K562 (cell line): ENCODE data around the gene ARMH1. TPM values are rescaled to one million over a fixed set of nuclear protein-coding genes. Genes with fewer than 3 reads are reported as not detected.

Experiments
- ARID1B ChIP-seq: fragments of 450-650 bp; IDR thresholded peaks from 2 replicates; pipeline ENCODE4 v1.6.1; 2016; ENCODE audit warnings: antibody characterized with exemption, mild to moderate bottlenecking, inconsistent platforms
- BCOR ChIP-seq: fragments of 450-650 bp; IDR thresholded peaks from 2 replicates; pipeline ENCODE4 v1.6.1; 2016
- CTCF ChIP-seq, 3 experiments: IDR thresholded peaks in 2 of 3; conservative IDR thresholded peaks in 1 of 3; 2 replicates each; pipeline ENCODE4 v1.5.1; 2011 to 2012; ENCODE audit warnings: low read length in 3 of 3, mild to moderate bottlenecking in 3 of 3, control low read depth in 2 of 3, improper control_type of control experiment in 1 of 3, inconsistent platforms in 1 of 3, low read depth in 1 of 3, mixed read lengths in 1 of 3, moderate library complexity in 1 of 3; ENCODE audit not compliant: insufficient read depth in 2 of 3
- CXXC5 ChIP-seq: fragments of 250-450 bp; sonication (Bioruptor Pico); IDR thresholded peaks from 2 replicates; pipeline ENCODE4 v1.8.0; 2022; ENCODE audit warnings: inconsistent platforms, mild to moderate bottlenecking, moderate library complexity
- DPF2 ChIP-seq: fragments of 450-650 bp; IDR thresholded peaks from 2 replicates; pipeline ENCODE4 v1.6.1; 2016
- E2F1 ChIP-seq: sonication (generic); formaldehyde crosslinking; IDR thresholded peaks from 2 replicates; pipeline ENCODE4 v1.8.1; 2023; ENCODE audit warnings: mild to moderate bottlenecking, missing genetic modification reagents, moderate library complexity
- ELF1 ChIP-seq: fragments of 200-800 bp; sonication (Bioruptor generic); IDR thresholded peaks from 2 replicates; pipeline ENCODE4 v1.6.1; 2016; ENCODE audit warnings: missing genetic modification characterization, missing compliant biosample characterization
- MYC ChIP-seq, 2 experiments: fragments of 250-450 bp in 1 of 2; sonication (Bioruptor Pico) in 1 of 2; IDR thresholded peaks; 2 replicates each; pipeline versions ENCODE4 v1.5.1 to v1.6.1; 2012 to 2021; ENCODE audit warnings: low read depth in 2 of 2, borderline replicate concordance in 1 of 2, improper control_type of control experiment in 1 of 2, low read length in 1 of 2, mild to moderate bottlenecking in 1 of 2, moderate library complexity in 1 of 2
- NBN ChIP-seq: fragments of 450-650 bp; IDR thresholded peaks from 2 replicates; pipeline ENCODE4 v1.6.1; 2016; ENCODE audit warnings: low read depth, mild to moderate bottlenecking
- PKNOX1 ChIP-seq: fragments of 450-650 bp; IDR thresholded peaks from 2 replicates; pipeline ENCODE4 v1.6.1; 2016
- POLR3G ChIP-seq: IDR thresholded peaks from 2 replicates; pipeline ENCODE4 v1.6.1; 2011; ENCODE audit not compliant: insufficient read length, insufficient replicate concordance; ENCODE audit errors: extremely low read depth
- RAD21 ChIP-seq, 2 experiments: fragments of 250-450 bp in 1 of 2; fragments of 450-650 bp in 1 of 2; sonication (Bioruptor Pico) in 1 of 2; formaldehyde crosslinking in 1 of 2; IDR thresholded peaks in 1 of 2; conservative IDR thresholded peaks in 1 of 2; 2 replicates each; pipeline versions ENCODE4 v1.4.0 to v1.8.0; 2020 to 2022; ENCODE audit warnings: mild to moderate bottlenecking in 2 of 2, moderate library complexity in 1 of 2
- SMAD4 ChIP-seq: fragments of 250-450 bp; sonication (Bioruptor Pico); conservative IDR thresholded peaks from 2 replicates; pipeline ENCODE4 v1.8.0; 2021; ENCODE audit warnings: inconsistent platforms, mild to moderate bottlenecking, moderate library complexity
- SMARCA4 ChIP-seq: fragments of 450-650 bp; IDR thresholded peaks from 2 replicates; pipeline ENCODE4 v1.6.1; 2016
- SMARCC2 ChIP-seq: fragments of 450-650 bp; IDR thresholded peaks from 2 replicates; pipeline ENCODE4 v1.6.1; 2017; ENCODE audit warnings: antibody characterized with exemption, moderate library complexity, mild to moderate bottlenecking, low read depth
- SPI1 ChIP-seq: IDR thresholded peaks from 2 replicates; pipeline ENCODE4 v1.6.1; 2011; ENCODE audit warnings: low read depth, low read length, control low read depth, borderline replicate concordance
- TOE1 ChIP-seq, 2 experiments: fragments of 450-650 bp in 1 of 2; sonication (generic) in 1 of 2; formaldehyde crosslinking in 1 of 2; IDR thresholded peaks; 2 replicates each; pipeline versions ENCODE4 v1.7.1 to v1.8.0; 2016 to 2022; ENCODE audit warnings: borderline replicate concordance in 2 of 2, mild to moderate bottlenecking in 2 of 2, antibody characterized with exemption in 1 of 2, inconsistent platforms in 1 of 2, low read depth in 1 of 2, missing genetic modification reagents in 1 of 2, moderate library complexity in 1 of 2
- ZBTB9 ChIP-seq: fragments of 450-650 bp; formaldehyde crosslinking; IDR thresholded peaks from 2 replicates; pipeline ENCODE4 v1.4.0; 2020; ENCODE audit warnings: mild to moderate bottlenecking, moderate library complexity
- ZEB2 ChIP-seq: fragments of 450-650 bp; IDR thresholded peaks from 2 replicates; pipeline ENCODE4 v1.6.1; 2016
- ZNF282 ChIP-seq: sonication (generic); formaldehyde crosslinking; IDR thresholded peaks from 2 replicates; pipeline ENCODE4 v1.8.1; 2023; ENCODE audit warnings: missing genetic modification reagents
- ZNF41 ChIP-seq: fragments of 250-450 bp; sonication (Bioruptor Pico); conservative IDR thresholded peaks from 2 replicates; pipeline ENCODE4 v1.4.0; 2020; ENCODE audit warnings: mild to moderate bottlenecking
- polyA plus RNA-seq, 8 experiments: library from polyadenylated mRNA; depleted of rRNA in 4 of 8; stranded (reverse) in 5 of 8; unstranded in 3 of 8; fragments of >200 nt; fragmentation: Nextera tagmentation in 2 of 8; fragmentation: Illumina TruSeq in 1 of 8; extraction: Ambion mirVana in 2 of 8; extraction: Trizol in 1 of 8; gene quantifications; 2 replicates each; pipeline versions ENCODE4 v1.2.1 to v1.2.3, GENCODE V29; 2011 to 2014; ENCODE audit warnings: inconsistent platforms in 1 of 8, missing spikeins in 1 of 8
- total RNA-seq, 7 experiments: library from RNA; depleted of rRNA in 6 of 7; stranded (reverse); fragments of >200 nt in 6 of 7; fragmentation: Illumina TruSeq in 2 of 7; extraction: Trizol in 2 of 7; gene quantifications; 2 replicates each; pipeline versions ENCODE4 v1.2.1 to v1.2.3, GENCODE V29; 2011 to 2021; ENCODE audit warnings: low replicate concordance in 1 of 7

ARMH1 gene
- total and polyA plus RNA-seq, 9 of the 15 experiments (the other 6 are each of a cell fraction or from before 2014, with no cell fraction given), result 0.41 TPM; not detected in 8

GRCh38 chr1:44707959-44708831, 33.7 kb downstream of the ARMH1 start (continued):
- TF ChIP-seq TOE1 (IDR thresholded peaks at IDR 0.05; ENCODE audit: borderline replicate concordance), result peak; percentile 47; the same call in 1 of the 2 replicates
- TF ChIP-seq TOE1 (CRISPR knock-in tag; IDR thresholded peaks at IDR 0.05; ENCODE audit: borderline replicate concordance, low read depth), result no peak
- no peak for TF ChIP-seq ZNF41 (CRISPR knock-in tag)
- TF ChIP-seq POLR3G, result no peak
- TF ChIP-seq SMARCC2, result peak; percentile 92
- TF ChIP-seq E2F1 (CRISPR knock-in tag), result 0 out of 2 replicates have a peak, but pooled peaks have one; percentile 43
- TF ChIP-seq SMARCA4, result peak; percentile 84
- 0 out of 2 replicates have a peak, but pooled peaks have one; percentile 16 for TF ChIP-seq DPF2
- TF ChIP-seq CXXC5, result peak; percentile 43; the same call in 1 of the 2 replicates
- 0 out of 2 replicates have a peak, but pooled peaks have one; percentile 12 for TF ChIP-seq ARID1B
- peak; percentile 59 to 71 for TF ChIP-seq RAD21 (CRISPR knock-in tag; conservative IDR thresholded peaks at IDR 0.05 in 1 of 2, IDR thresholded peaks at IDR 0.05 in 1 of 2)
- peak; percentile 61; the same call in 1 of the 2 replicates for TF ChIP-seq SPI1
- TF ChIP-seq BCOR, result no peak
- peak; percentile 67 to 90 (median 81); a peak in 5 of 6 replicates for TF ChIP-seq CTCF (IDR thresholded peaks at IDR 0.05 in 2 of 3, conservative IDR thresholded peaks at IDR 0.05 in 1 of 3; ENCODE audit: insufficient read depth in 2 of 3, low read depth in 1 of 3, low read length in 3 of 3)
- TF ChIP-seq ZNF282, result no peak
- TF ChIP-seq NBN, result peak; percentile 53; the same call in 1 of the 2 replicates
- TF ChIP-seq SMAD4 (CRISPR knock-in tag), result no peak
- TF ChIP-seq MYC (IDR thresholded peaks at IDR 0.05; ENCODE audit: low read depth, low read length), result 0 out of 2 replicates have a peak, but pooled peaks have one; percentile 46
- TF ChIP-seq MYC (CRISPR knock-in tag; IDR thresholded peaks at IDR 0.05; ENCODE audit: borderline replicate concordance, low read depth), result no peak
- no peak for TF ChIP-seq ZEB2
- no peak for TF ChIP-seq ZBTB9
- 0 out of 2 replicates have a peak, but pooled peaks have one; percentile 33 for TF ChIP-seq PKNOX1
- TF ChIP-seq ELF1 (tag), result peak; percentile 26; the same call in 1 of the 2 replicates
